ENCODE data around the gene ENDOV.

The ENDOV gene

GRCh38 chr17:80415626-80416137, 715 bp downstream of the ENDOV start:
- DNase-seq: no peak
- TF ChIP-seq GATA1 (IDR thresholded peaks at IDR 0.05; ENCODE audit: low read depth, low read length) (no peak), POLR2A (IDR thresholded peaks at IDR 0.05; ENCODE audit: low read length) (no peak)

- TF ChIP-seq GATA1 (IDR thresholded peaks at IDR 0.05; ENCODE audit: low read depth, low read length) (no peak), POLR2A (IDR thresholded peaks at IDR 0.05; ENCODE audit: low read length) (no peak)
- DNase-seq: no peak
Measured at GRCh38 chr17:80416260-80416939, 1.4 kb downstream of the ENDOV start.

- no peak for DNase-seq
- no peak for TF ChIP-seq GATA1 (IDR thresholded peaks at IDR 0.05; ENCODE audit: low read depth, low read length)
- no peak for TF ChIP-seq POLR2A (IDR thresholded peaks at IDR 0.05; ENCODE audit: low read length)
Measured at GRCh38 chr17:80416940-80417293, 1.9 kb downstream of the ENDOV start.

GRCh38 chr17:80418589-80418988, 3.6 kb downstream of the ENDOV start:
- TF ChIP-seq GATA1 (IDR thresholded peaks at IDR 0.05; ENCODE audit: low read depth, low read length): no peak
- no peak for TF ChIP-seq POLR2A (IDR thresholded peaks at IDR 0.05; ENCODE audit: low read length)
- DNase-seq: no peak

GRCh38 chr17:80419255-80419654, 4.3 kb downstream of the ENDOV start:
- no peak for TF ChIP-seq GATA1 (IDR thresholded peaks at IDR 0.05; ENCODE audit: low read depth, low read length)
- no peak for TF ChIP-seq POLR2A (IDR thresholded peaks at IDR 0.05; ENCODE audit: low read length)
- DNase-seq: no peak

GRCh38 chr17:80421381-80422090, 6.6 kb downstream of the ENDOV start:
- no peak for DNase-seq
- TF ChIP-seq GATA1 (IDR thresholded peaks at IDR 0.05; ENCODE audit: low read depth, low read length) (no peak), POLR2A (IDR thresholded peaks at IDR 0.05; ENCODE audit: low read length) (no peak)

- TF ChIP-seq POLR2A (IDR thresholded peaks at IDR 0.05; ENCODE audit: low read length) (no peak), GATA1 (IDR thresholded peaks at IDR 0.05; ENCODE audit: low read depth, low read length) (no peak)
- DNase-seq: no peak
Measured at GRCh38 chr17:80422276-80422675, 7.3 kb downstream of the ENDOV start.

GRCh38 chr17:80422981-80423380, 8.0 kb downstream of the ENDOV start:
- no peak for TF ChIP-seq GATA1 (IDR thresholded peaks at IDR 0.05; ENCODE audit: low read depth, low read length)
- no peak for TF ChIP-seq POLR2A (IDR thresholded peaks at IDR 0.05; ENCODE audit: low read length)
- DNase-seq: no peak

GRCh38 chr17:80423536-80424225, 8.7 kb downstream of the ENDOV start:
- no peak for DNase-seq

GRCh38 chr17:80424261-80424660, 9.3 kb downstream of the ENDOV start:
- no peak for DNase-seq

More at GRCh38 chr17:80423536-80424225, 8.7 kb downstream of the ENDOV start:
- TF ChIP-seq POLR2A (IDR thresholded peaks at IDR 0.05; ENCODE audit: low read length) (no peak), GATA1 (IDR thresholded peaks at IDR 0.05; ENCODE audit: low read depth, low read length) (no peak)

GRCh38 chr17:80424878-80425765, 10.2 kb downstream of the ENDOV start:
- no peak for DNase-seq
- TF ChIP-seq GATA1 (IDR thresholded peaks at IDR 0.05; ENCODE audit: low read depth, low read length) (no peak), POLR2A (IDR thresholded peaks at IDR 0.05; ENCODE audit: low read length) (no peak)

More at GRCh38 chr17:80424261-80424660, 9.3 kb downstream of the ENDOV start:
- no peak for TF ChIP-seq POLR2A (IDR thresholded peaks at IDR 0.05; ENCODE audit: low read length)

- no peak for DNase-seq
- TF ChIP-seq GATA1 (IDR thresholded peaks at IDR 0.05; ENCODE audit: low read depth, low read length) (no peak), POLR2A (IDR thresholded peaks at IDR 0.05; ENCODE audit: low read length) (no peak)
Measured at GRCh38 chr17:80425835-80426426, 11.0 kb downstream of the ENDOV start.

GRCh38 chr17:80426671-80427326, 11.8 kb downstream of the ENDOV start:
- no peak for TF ChIP-seq POLR2A (IDR thresholded peaks at IDR 0.05; ENCODE audit: low read length)
- TF ChIP-seq GATA1 (IDR thresholded peaks at IDR 0.05; ENCODE audit: low read depth, low read length): no peak
- DNase-seq: peak; percentile 67 to 84

Data from erythroblast (primary cell).